KMS-11 (cell line): Measurements from ENCODE around the gene PGAP3.

Source experiments
- H2AFZ ChIP-seq: fragments of 200-600 bp; sonication (generic); 2 replicates; pipeline ENCODE4 v1.6.1; 2016; ENCODE audit warnings: antibody characterized with exemption, mixed run types, low read depth
- H3K27ac ChIP-seq: fragments of 200-600 bp; sonication (generic); 2 replicates; pipeline ENCODE4 v1.6.1; 2016; ENCODE audit warnings: mild to moderate bottlenecking, mixed run types
- H3K27me3 ChIP-seq: fragments of 200-600 bp; sonication (generic); 2 replicates; pipeline ENCODE4 v1.6.1; 2017; ENCODE audit warnings: mild to moderate bottlenecking, low read depth, mixed run types, moderate library complexity; ENCODE audit not compliant: insufficient read depth
- H3K36me3 ChIP-seq: fragments of 200-600 bp; sonication (generic); 2 replicates; pipeline ENCODE4 v1.6.1; 2017; ENCODE audit warnings: mild to moderate bottlenecking, mixed run types; ENCODE audit not compliant: insufficient read depth
- H3K4me1 ChIP-seq: fragments of 200-600 bp; sonication (generic); 2 replicates; pipeline ENCODE4 v1.6.1; 2016; ENCODE audit warnings: mild to moderate bottlenecking, low read depth, mixed run types; ENCODE audit not compliant: poor library complexity, severe bottlenecking
- H3K4me2 ChIP-seq: fragments of 200-600 bp; sonication (generic); 2 replicates; pipeline ENCODE4 v1.7.0; 2016; ENCODE audit warnings: mild to moderate bottlenecking, mixed run types
- H3K4me3 ChIP-seq: fragments of 200-600 bp; sonication (generic); IDR thresholded peaks from 2 replicates; pipeline ENCODE4 v1.6.1; 2017; ENCODE audit warnings: low read depth, low read length, mixed read lengths; ENCODE audit not compliant: insufficient read depth
- H3K79me2 ChIP-seq: fragments of 200-600 bp; sonication (generic); 2 replicates; pipeline ENCODE4 v1.6.1; 2016; ENCODE audit warnings: low read depth, mixed run types; ENCODE audit not compliant: insufficient read depth
- H3K9ac ChIP-seq: fragments of 200-600 bp; sonication (generic); 2 replicates; pipeline ENCODE4 v1.6.1; 2016; ENCODE audit warnings: mild to moderate bottlenecking, mixed run types
- H4K20me1 ChIP-seq: fragments of 200-600 bp; sonication (generic); 2 replicates; pipeline ENCODE4 v1.6.1; 2016; ENCODE audit warnings: mild to moderate bottlenecking, mixed run types; ENCODE audit not compliant: insufficient read depth
- TF ChIP-seq, protein P1 (sequence below): fragments of 200-600 bp; sonication (generic); conservative IDR thresholded peaks from 2 replicates; pipeline ENCODE4 v1.6.1; 2017; ENCODE audit warnings: low read depth, mild to moderate bottlenecking, antibody characterized with exemption, low read length, moderate library complexity, mixed read lengths

Gene PGAP3

GRCh38 chr17:39697961-39698360 is 10.1 kb upstream of the PGAP3 start:
- no peak overlapping the region for H3K4me3 ChIP-seq
- H3K27ac ChIP-seq, result no peak overlapping the region
- no peak overlapping the region for H2AFZ ChIP-seq
- H3K36me3 ChIP-seq, result no peaks in the 10 kb centered on the region
- H3K27me3 ChIP-seq, result no peaks in the 10 kb centered on the region
- H4K20me1 ChIP-seq, result no peaks in the 10 kb centered on the region
- peaks cover 16% of the 10 kb centered on the region for H3K4me1 ChIP-seq
- TF ChIP-seq, protein P1, sequence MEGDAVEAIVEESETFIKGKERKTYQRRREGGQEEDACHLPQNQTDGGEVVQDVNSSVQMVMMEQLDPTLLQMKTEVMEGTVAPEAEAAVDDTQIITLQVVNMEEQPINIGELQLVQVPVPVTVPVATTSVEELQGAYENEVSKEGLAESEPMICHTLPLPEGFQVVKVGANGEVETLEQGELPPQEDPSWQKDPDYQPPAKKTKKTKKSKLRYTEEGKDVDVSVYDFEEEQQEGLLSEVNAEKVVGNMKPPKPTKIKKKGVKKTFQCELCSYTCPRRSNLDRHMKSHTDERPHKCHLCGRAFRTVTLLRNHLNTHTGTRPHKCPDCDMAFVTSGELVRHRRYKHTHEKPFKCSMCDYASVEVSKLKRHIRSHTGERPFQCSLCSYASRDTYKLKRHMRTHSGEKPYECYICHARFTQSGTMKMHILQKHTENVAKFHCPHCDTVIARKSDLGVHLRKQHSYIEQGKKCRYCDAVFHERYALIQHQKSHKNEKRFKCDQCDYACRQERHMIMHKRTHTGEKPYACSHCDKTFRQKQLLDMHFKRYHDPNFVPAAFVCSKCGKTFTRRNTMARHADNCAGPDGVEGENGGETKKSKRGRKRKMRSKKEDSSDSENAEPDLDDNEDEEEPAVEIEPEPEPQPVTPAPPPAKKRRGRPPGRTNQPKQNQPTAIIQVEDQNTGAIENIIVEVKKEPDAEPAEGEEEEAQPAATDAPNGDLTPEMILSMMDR, result no peak
- no peak overlapping the region for H3K4me2 ChIP-seq
- no peak overlapping the region for H3K9ac ChIP-seq
- no peaks in the 10 kb centered on the region for H3K79me2 ChIP-seq

GRCh38 chr17:39696731-39697130 is 8.9 kb upstream of the PGAP3 start:
- Histone ChIP-seq H3K4me3 (no peak overlapping the region), H3K79me2 (no peaks in the 10 kb centered on the region), H3K4me2 (no peak overlapping the region), H2AFZ (no peak overlapping the region), H3K36me3 (no peaks in the 10 kb centered on the region), H3K9ac (no peak overlapping the region), H3K27me3 (no peaks in the 10 kb centered on the region), H3K27ac (no peak overlapping the region), H4K20me1 (no peaks in the 10 kb centered on the region), H3K4me1 (peaks cover 4% of the 10 kb centered on the region)
- TF ChIP-seq, protein P1, result no peak

DNA sequence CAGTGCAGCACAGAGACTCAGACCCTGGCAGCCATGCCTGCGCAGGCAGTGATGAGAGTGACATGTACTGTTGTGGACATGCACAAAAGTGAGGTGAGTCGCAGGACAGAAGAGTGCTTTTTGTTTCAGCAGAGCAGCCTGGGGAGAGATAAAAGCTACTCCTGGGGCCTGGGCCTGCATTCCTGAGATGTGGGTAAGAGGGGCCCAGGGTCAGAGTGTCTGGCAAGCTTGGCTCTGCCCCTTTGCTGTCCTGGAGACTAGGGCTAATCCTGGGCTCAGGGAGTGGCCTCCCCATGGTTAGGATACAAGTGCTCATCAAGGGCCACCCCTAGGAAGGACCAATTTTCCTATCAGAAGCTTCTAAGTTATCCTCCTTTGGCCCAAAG is 7.2 kb upstream of the PGAP3 start:
- H3K27ac ChIP-seq, result no peak overlapping the region
- H3K36me3 ChIP-seq, result no peaks in the 10 kb centered on the region
- no peaks in the 10 kb centered on the region for H3K4me1 ChIP-seq
- no peak overlapping the region for H3K9ac ChIP-seq
- TF ChIP-seq, protein P1, result no peak
- no peaks in the 10 kb centered on the region for H3K27me3 ChIP-seq
- no peak overlapping the region for H3K4me3 ChIP-seq
- no peak overlapping the region for H2AFZ ChIP-seq
- no peaks in the 10 kb centered on the region for H3K79me2 ChIP-seq
- no peak overlapping the region for H3K4me2 ChIP-seq
- no peaks in the 10 kb centered on the region for H4K20me1 ChIP-seq

GRCh38 chr17:39694593-39694992 is 6.7 kb upstream of the PGAP3 start:
- Histone ChIP-seq H3K4me2 (no peak overlapping the region), H3K36me3 (no peaks in the 10 kb centered on the region), H3K9ac (no peak overlapping the region), H3K79me2 (no peaks in the 10 kb centered on the region), H3K4me3 (no peak overlapping the region), H3K4me1 (no peaks in the 10 kb centered on the region), H3K27ac (no peak overlapping the region), H2AFZ (no peak overlapping the region), H3K27me3 (no peaks in the 10 kb centered on the region), H4K20me1 (no peaks in the 10 kb centered on the region)
- TF ChIP-seq, protein P1, result no peak
